SK-N-SH treated with all-trans-retinoic acid at 6 μM for 48 hours (cell line): ENCODE measurements around the gene CACNA1C.

Source experiments
- ATAC-seq: fragments of 200-7000 bp; cut with Tn5 transposase; 3 replicates; pipeline ENCODE4 v1.9.1; 2020; ENCODE audit warnings: mild to moderate bottlenecking, moderate library complexity
- BACH2 ChIP-seq: fragments of 250-450 bp; sonication (Bioruptor Pico); IDR thresholded peaks from 2 replicates; pipeline ENCODE4 v1.9.0; 2021; ENCODE audit warnings: mild to moderate bottlenecking, borderline replicate concordance
- CREB5 ChIP-seq: fragments of 250-450 bp; sonication (Bioruptor Pico); IDR thresholded peaks from 2 replicates; pipeline ENCODE4 v1.5.1; 2020; ENCODE audit warnings: low read depth, mild to moderate bottlenecking, moderate library complexity
- CSDC2 ChIP-seq: fragments of 250-450 bp; sonication (Bioruptor Pico); IDR thresholded peaks from 2 replicates; pipeline ENCODE4 v1.5.0; 2020; ENCODE audit warnings: mild to moderate bottlenecking, moderate library complexity
- CSRNP3 ChIP-seq: fragments of 250-450 bp; sonication (Bioruptor Pico); IDR thresholded peaks from 2 replicates; pipeline ENCODE4 v1.5.1; 2021; ENCODE audit warnings: mild to moderate bottlenecking, moderate library complexity
- ESRRG ChIP-seq: fragments of 250-450 bp; sonication (Bioruptor Pico); IDR thresholded peaks from 2 replicates; pipeline ENCODE4 v1.6.1; 2021; ENCODE audit warnings: mild to moderate bottlenecking
- ISL1 ChIP-seq: fragments of 250-450 bp; sonication (Bioruptor Pico); IDR thresholded peaks from 2 replicates; pipeline ENCODE4 v2.1.2; 2022; ENCODE audit warnings: mild to moderate bottlenecking, moderate library complexity
- OSR1 ChIP-seq: fragments of 250-450 bp; sonication (Bioruptor Pico); IDR thresholded peaks from 2 replicates; pipeline ENCODE4 v1.8.0; 2022; ENCODE audit warnings: moderate library complexity, mild to moderate bottlenecking, inconsistent platforms
- PATZ1 ChIP-seq: fragments of 250-450 bp; sonication (Bioruptor Pico); IDR thresholded peaks from 2 replicates; pipeline ENCODE4 v1.8.0; 2020; ENCODE audit warnings: mild to moderate bottlenecking, moderate library complexity, borderline replicate concordance
- POU6F1 ChIP-seq: fragments of 250-450 bp; sonication (Bioruptor Pico); IDR thresholded peaks from 2 replicates; pipeline ENCODE4 v1.8.0; 2021; ENCODE audit warnings: low read depth, mild to moderate bottlenecking, moderate library complexity, borderline replicate concordance
- PPARA ChIP-seq: fragments of 250-450 bp; sonication (Bioruptor Pico); IDR thresholded peaks from 2 replicates; pipeline ENCODE4 v1.5.0; 2020; ENCODE audit warnings: mild to moderate bottlenecking, borderline replicate concordance
- RARB ChIP-seq: fragments of 250-450 bp; sonication (Bioruptor Pico); IDR thresholded peaks from 2 replicates; pipeline ENCODE4 v1.8.0; 2021; ENCODE audit warnings: mild to moderate bottlenecking, moderate library complexity
- SNAI2 ChIP-seq: fragments of 250-450 bp; sonication (Bioruptor Pico); IDR thresholded peaks from 2 replicates; pipeline ENCODE4 v1.5.0; 2020; ENCODE audit warnings: mild to moderate bottlenecking, moderate library complexity
- TCF4 ChIP-seq: fragments of 250-450 bp; sonication (Bioruptor Pico); IDR thresholded peaks from 2 replicates; pipeline ENCODE4 v1.8.0; 2021; ENCODE audit warnings: mild to moderate bottlenecking, moderate library complexity, borderline replicate concordance
- TOX ChIP-seq: fragments of 250-450 bp; sonication (Bioruptor Pico); IDR thresholded peaks from 2 replicates; pipeline ENCODE4 v1.8.0; 2021; ENCODE audit warnings: mild to moderate bottlenecking, moderate library complexity, borderline replicate concordance
- TSHZ2 ChIP-seq: fragments of 250-450 bp; sonication (Bioruptor Pico); IDR thresholded peaks from 2 replicates; pipeline ENCODE4 v1.5.0; 2020; ENCODE audit warnings: mild to moderate bottlenecking, moderate library complexity
- ZC3H10 ChIP-seq: fragments of 250-450 bp; sonication (Bioruptor Pico); IDR thresholded peaks from 2 replicates; pipeline ENCODE4 v1.5.1; 2021; ENCODE audit warnings: mild to moderate bottlenecking, moderate library complexity
- ZFP3 ChIP-seq: fragments of 250-450 bp; sonication (Bioruptor Pico); IDR thresholded peaks from 2 replicates; pipeline ENCODE4 v1.5.0; 2020; ENCODE audit warnings: mild to moderate bottlenecking, moderate library complexity
- ZFP30 ChIP-seq: fragments of 450-650 bp; formaldehyde crosslinking; IDR thresholded peaks from 2 replicates; pipeline ENCODE4 v1.5.0; 2022; ENCODE audit warnings: mild to moderate bottlenecking, moderate library complexity
- ZNF565 ChIP-seq: fragments of 450-650 bp; formaldehyde crosslinking; conservative IDR thresholded peaks from 2 replicates; pipeline ENCODE4 v1.5.0; 2020; ENCODE audit warnings: low read depth, mild to moderate bottlenecking, moderate library complexity
- ZNF70 ChIP-seq: fragments of 450-650 bp; formaldehyde crosslinking; IDR thresholded peaks from 2 replicates; pipeline ENCODE4 v1.5.0; 2020; ENCODE audit warnings: mild to moderate bottlenecking, moderate library complexity
- ZNF8 ChIP-seq: fragments of 450-650 bp; formaldehyde crosslinking; IDR thresholded peaks from 2 replicates; pipeline ENCODE4 v1.5.0; 2020; ENCODE audit warnings: mild to moderate bottlenecking, moderate library complexity

CACNA1C gene

GRCh38 chr12:2560356-2560755 lies 507.6 kb downstream of the CACNA1C start:
- TF ChIP-seq PATZ1 (CRISPR knock-in tag) (no peak), ESRRG (CRISPR knock-in tag) (no peak), SNAI2 (CRISPR knock-in tag) (no peak), BACH2 (CRISPR knock-in tag) (no peak), CSRNP3 (CRISPR knock-in tag) (no peak), POU6F1 (no peak), ISL1 (CRISPR knock-in tag) (no peak), CREB5 (CRISPR knock-in tag) (no peak), ZNF8 (CRISPR knock-in tag) (no peak), TCF4 (no peak), RARB (CRISPR knock-in tag) (no peak), PPARA (CRISPR knock-in tag) (no peak), ZFP3 (CRISPR knock-in tag) (no peak), ZC3H10 (CRISPR knock-in tag) (no peak), ZNF565 (no peak), OSR1 (CRISPR knock-in tag) (no peak), TSHZ2 (no peak), TOX (CRISPR knock-in tag) (no peak), ZFP30 (CRISPR knock-in tag) (no peak), CSDC2 (CRISPR knock-in tag) (no peak)
- ATAC-seq, result no peak

GRCh38 chr12:2561367-2561766 lies 508.6 kb downstream of the CACNA1C start:
- TF ChIP-seq TSHZ2 (no peak), ESRRG (CRISPR knock-in tag) (no peak), PATZ1 (CRISPR knock-in tag) (no peak), CREB5 (CRISPR knock-in tag) (no peak), TCF4 (no peak), OSR1 (CRISPR knock-in tag) (no peak), PPARA (CRISPR knock-in tag) (no peak), ISL1 (CRISPR knock-in tag) (no peak), TOX (CRISPR knock-in tag) (no peak), ZNF565 (no peak), ZNF70 (CRISPR knock-in tag) (no peak), ZFP30 (CRISPR knock-in tag) (no peak), POU6F1 (no peak), ZFP3 (CRISPR knock-in tag) (no peak), ZNF8 (CRISPR knock-in tag) (no peak), BACH2 (CRISPR knock-in tag) (no peak), SNAI2 (CRISPR knock-in tag) (no peak), RARB (CRISPR knock-in tag) (no peak)
- no peak for ATAC-seq
